ENCODE results near the gene PDE11A. TPM values are rescaled to one million over a fixed set of nuclear protein-coding genes. Genes with fewer than 3 reads are reported as not detected.

PDE11A gene
- total and polyA plus RNA-seq, 2 of the 8 experiments (the other 6 are each of a cell fraction or from before 2014, with no cell fraction given), result 0.19 to 0.23 TPM

GRCh38 chr2:177708660-177709444 is 363.7 kb downstream of the PDE11A start (continued):
- TF ChIP-seq, protein P1, sequence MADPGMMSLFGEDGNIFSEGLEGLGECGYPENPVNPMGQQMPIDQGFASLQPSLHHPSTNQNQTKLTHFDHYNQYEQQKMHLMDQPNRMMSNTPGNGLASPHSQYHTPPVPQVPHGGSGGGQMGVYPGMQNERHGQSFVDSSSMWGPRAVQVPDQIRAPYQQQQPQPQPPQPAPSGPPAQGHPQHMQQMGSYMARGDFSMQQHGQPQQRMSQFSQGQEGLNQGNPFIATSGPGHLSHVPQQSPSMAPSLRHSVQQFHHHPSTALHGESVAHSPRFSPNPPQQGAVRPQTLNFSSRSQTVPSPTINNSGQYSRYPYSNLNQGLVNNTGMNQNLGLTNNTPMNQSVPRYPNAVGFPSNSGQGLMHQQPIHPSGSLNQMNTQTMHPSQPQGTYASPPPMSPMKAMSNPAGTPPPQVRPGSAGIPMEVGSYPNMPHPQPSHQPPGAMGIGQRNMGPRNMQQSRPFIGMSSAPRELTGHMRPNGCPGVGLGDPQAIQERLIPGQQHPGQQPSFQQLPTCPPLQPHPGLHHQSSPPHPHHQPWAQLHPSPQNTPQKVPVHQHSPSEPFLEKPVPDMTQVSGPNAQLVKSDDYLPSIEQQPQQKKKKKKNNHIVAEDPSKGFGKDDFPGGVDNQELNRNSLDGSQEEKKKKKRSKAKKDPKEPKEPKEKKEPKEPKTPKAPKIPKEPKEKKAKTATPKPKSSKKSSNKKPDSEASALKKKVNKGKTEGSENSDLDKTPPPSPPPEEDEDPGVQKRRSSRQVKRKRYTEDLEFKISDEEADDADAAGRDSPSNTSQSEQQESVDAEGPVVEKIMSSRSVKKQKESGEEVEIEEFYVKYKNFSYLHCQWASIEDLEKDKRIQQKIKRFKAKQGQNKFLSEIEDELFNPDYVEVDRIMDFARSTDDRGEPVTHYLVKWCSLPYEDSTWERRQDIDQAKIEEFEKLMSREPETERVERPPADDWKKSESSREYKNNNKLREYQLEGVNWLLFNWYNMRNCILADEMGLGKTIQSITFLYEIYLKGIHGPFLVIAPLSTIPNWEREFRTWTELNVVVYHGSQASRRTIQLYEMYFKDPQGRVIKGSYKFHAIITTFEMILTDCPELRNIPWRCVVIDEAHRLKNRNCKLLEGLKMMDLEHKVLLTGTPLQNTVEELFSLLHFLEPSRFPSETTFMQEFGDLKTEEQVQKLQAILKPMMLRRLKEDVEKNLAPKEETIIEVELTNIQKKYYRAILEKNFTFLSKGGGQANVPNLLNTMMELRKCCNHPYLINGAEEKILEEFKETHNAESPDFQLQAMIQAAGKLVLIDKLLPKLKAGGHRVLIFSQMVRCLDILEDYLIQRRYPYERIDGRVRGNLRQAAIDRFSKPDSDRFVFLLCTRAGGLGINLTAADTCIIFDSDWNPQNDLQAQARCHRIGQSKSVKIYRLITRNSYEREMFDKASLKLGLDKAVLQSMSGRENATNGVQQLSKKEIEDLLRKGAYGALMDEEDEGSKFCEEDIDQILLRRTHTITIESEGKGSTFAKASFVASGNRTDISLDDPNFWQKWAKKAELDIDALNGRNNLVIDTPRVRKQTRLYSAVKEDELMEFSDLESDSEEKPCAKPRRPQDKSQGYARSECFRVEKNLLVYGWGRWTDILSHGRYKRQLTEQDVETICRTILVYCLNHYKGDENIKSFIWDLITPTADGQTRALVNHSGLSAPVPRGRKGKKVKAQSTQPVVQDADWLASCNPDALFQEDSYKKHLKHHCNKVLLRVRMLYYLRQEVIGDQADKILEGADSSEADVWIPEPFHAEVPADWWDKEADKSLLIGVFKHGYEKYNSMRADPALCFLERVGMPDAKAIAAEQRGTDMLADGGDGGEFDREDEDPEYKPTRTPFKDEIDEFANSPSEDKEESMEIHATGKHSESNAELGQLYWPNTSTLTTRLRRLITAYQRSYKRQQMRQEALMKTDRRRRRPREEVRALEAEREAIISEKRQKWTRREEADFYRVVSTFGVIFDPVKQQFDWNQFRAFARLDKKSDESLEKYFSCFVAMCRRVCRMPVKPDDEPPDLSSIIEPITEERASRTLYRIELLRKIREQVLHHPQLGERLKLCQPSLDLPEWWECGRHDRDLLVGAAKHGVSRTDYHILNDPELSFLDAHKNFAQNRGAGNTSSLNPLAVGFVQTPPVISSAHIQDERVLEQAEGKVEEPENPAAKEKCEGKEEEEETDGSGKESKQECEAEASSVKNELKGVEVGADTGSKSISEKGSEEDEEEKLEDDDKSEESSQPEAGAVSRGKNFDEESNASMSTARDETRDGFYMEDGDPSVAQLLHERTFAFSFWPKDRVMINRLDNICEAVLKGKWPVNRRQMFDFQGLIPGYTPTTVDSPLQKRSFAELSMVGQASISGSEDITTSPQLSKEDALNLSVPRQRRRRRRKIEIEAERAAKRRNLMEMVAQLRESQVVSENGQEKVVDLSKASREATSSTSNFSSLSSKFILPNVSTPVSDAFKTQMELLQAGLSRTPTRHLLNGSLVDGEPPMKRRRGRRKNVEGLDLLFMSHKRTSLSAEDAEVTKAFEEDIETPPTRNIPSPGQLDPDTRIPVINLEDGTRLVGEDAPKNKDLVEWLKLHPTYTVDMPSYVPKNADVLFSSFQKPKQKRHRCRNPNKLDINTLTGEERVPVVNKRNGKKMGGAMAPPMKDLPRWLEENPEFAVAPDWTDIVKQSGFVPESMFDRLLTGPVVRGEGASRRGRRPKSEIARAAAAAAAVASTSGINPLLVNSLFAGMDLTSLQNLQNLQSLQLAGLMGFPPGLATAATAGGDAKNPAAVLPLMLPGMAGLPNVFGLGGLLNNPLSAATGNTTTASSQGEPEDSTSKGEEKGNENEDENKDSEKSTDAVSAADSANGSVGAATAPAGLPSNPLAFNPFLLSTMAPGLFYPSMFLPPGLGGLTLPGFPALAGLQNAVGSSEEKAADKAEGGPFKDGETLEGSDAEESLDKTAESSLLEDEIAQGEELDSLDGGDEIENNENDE (IDR thresholded peaks at IDR 0.05; ENCODE audit: insufficient replicate concordance, low read length), result no peak

Measured in H1 (cell line).